ENCODE results near the gene TMEM147. TPM values are rescaled to one million over a fixed set of nuclear protein-coding genes. Genes with fewer than 3 reads are reported as not detected.

TMEM147 gene
- total RNA-seq, 2 experiments from 2014 or later = 37.2 to 38.2 TPM

- no peak within 1 kb of the TSS for H3K27ac Mint-ChIP-seq
- peaks cover 26% of the 10 kb centered on the region for H3K27me3 Mint-ChIP-seq
- no peaks in the 10 kb centered on the region for H3K36me3 Mint-ChIP-seq
- H3K4me1 Mint-ChIP-seq = peaks cover 6% of the 10 kb centered on the region
- H3K9me3 Mint-ChIP-seq = no peaks in the 10 kb centered on the region
- no peak within 1 kb of the TSS for H3K4me3 Mint-ChIP-seq
- no peak for DNase-seq
- no peak for ATAC-seq (ENCODE audit: low read depth)
- POLR2A ChIA-PET = no interaction called here
Measured at GRCh38 chr19:35528218-35529038, 17.0 kb upstream of the TMEM147 start, which contains the start of gene SBSN. Gene SBSN, minus strand, starts transcription at chr19:35528311. Its CDS starts 30 bp downstream, at chr19:35528281.

- H3K4me1 Mint-ChIP-seq = peaks cover 10% of the 10 kb centered on the region
- no peak overlapping the region for H3K4me3 Mint-ChIP-seq
- POLR2A ChIA-PET = no interaction called here
- H3K27me3 Mint-ChIP-seq = peaks cover 27% of the 10 kb centered on the region
- ATAC-seq (ENCODE audit: low read depth) (no peak), DNase-seq (no peak)
- no peaks in the 10 kb centered on the region for H3K9me3 Mint-ChIP-seq
- no peak overlapping the region for H3K27ac Mint-ChIP-seq
- no peaks in the 10 kb centered on the region for H3K36me3 Mint-ChIP-seq
Measured at GRCh38 chr19:35529241-35530218, 15.9 kb upstream of the TMEM147 start.

- peaks cover 8% of the 10 kb centered on the region for H3K4me1 Mint-ChIP-seq
- H3K36me3 Mint-ChIP-seq = no peaks in the 10 kb centered on the region
- H3K27me3 Mint-ChIP-seq = peaks cover 27% of the 10 kb centered on the region
- no peak overlapping the region for H3K27ac Mint-ChIP-seq
- DNase-seq = no peak
- ATAC-seq (ENCODE audit: low read depth) = no peak
- no peak overlapping the region for H3K4me3 Mint-ChIP-seq
- POLR2A ChIA-PET = interaction anchor here (0.6 kb wide), 1 partner anchor 92 kb away, joined by 3 read pairs; no protein-coding TSS in a partner anchor
- no peaks in the 10 kb centered on the region for H3K9me3 Mint-ChIP-seq
Measured at GRCh38 chr19:35531291-35531690, 14.1 kb upstream of the TMEM147 start.

GRCh38 chr19:35533201-35533821, 12.1 kb upstream of the TMEM147 start, which contains the start of gene GAPDHS:
Gene GAPDHS, plus strand, starts transcription at chr19:35533456. Its CDS starts 72 bp downstream, at chr19:35533528.
- POLR2A ChIA-PET = interaction anchor here (0.5 to 1.4 kb wide), 4 partner anchors 25 to 110 kb away, joined by 3 to 5 read pairs (median 4); partner anchors contain the start of gene HAUS5
- Mint-ChIP-seq H3K4me1 (peaks cover 17% of the 10 kb centered on the region), H3K9me3 (no peaks in the 10 kb centered on the region), H3K36me3 (no peaks in the 10 kb centered on the region), H3K27me3 (peaks cover 27% of the 10 kb centered on the region), H3K27ac (peak within 1 kb of the TSS; percentile 83), H3K4me3 (peak within 1 kb of the TSS; percentile 79)
- DNase-seq (no peak), ATAC-seq (ENCODE audit: low read depth) (no peak)

GRCh38 chr19:35533822-35534392, 11.5 kb upstream of the TMEM147 start:
- DNase-seq = peak; percentile 77
- H3K36me3 Mint-ChIP-seq = no peaks in the 10 kb centered on the region
- peak; percentile 94 for ATAC-seq (ENCODE audit: low read depth)
- peaks cover 24% of the 10 kb centered on the region for H3K27me3 Mint-ChIP-seq
- peaks cover 17% of the 10 kb centered on the region for H3K4me1 Mint-ChIP-seq
- POLR2A ChIA-PET = interaction anchor here (0.5 to 1.4 kb wide), 4 partner anchors 24 to 110 kb away, joined by 3 to 5 read pairs (median 4); partner anchors contain the start of gene HAUS5
- H3K4me3 Mint-ChIP-seq = peak overlapping the region; percentile 79
- H3K9me3 Mint-ChIP-seq = no peaks in the 10 kb centered on the region
- H3K27ac Mint-ChIP-seq = peak overlapping the region; percentile 83

- Mint-ChIP-seq H3K4me1 (peaks cover 16% of the 10 kb centered on the region), H3K27ac (peak overlapping the region; percentile 38), H3K27me3 (peaks cover 16% of the 10 kb centered on the region), H3K9me3 (no peaks in the 10 kb centered on the region), H3K36me3 (no peaks in the 10 kb centered on the region), H3K4me3 (no peak overlapping the region)
- POLR2A ChIA-PET = interaction anchor here (1.4 kb wide), 1 partner anchor 78 kb away, joined by 4 read pairs; the partner anchor contains the start of gene HAUS5
- ATAC-seq (ENCODE audit: low read depth) (no peak), DNase-seq (no peak)
Measured at GRCh38 chr19:35534803-35535480, 10.5 kb upstream of the TMEM147 start.

- DNase-seq (no peak), ATAC-seq (ENCODE audit: low read depth) (no peak)
- Mint-ChIP-seq H3K27me3 (no peaks in the 10 kb centered on the region), H3K4me3 (no peak overlapping the region), H3K4me1 (peaks cover 14% of the 10 kb centered on the region), H3K27ac (no peak overlapping the region), H3K36me3 (no peaks in the 10 kb centered on the region), H3K9me3 (no peaks in the 10 kb centered on the region)
- POLR2A ChIA-PET = no interaction called here
Measured at GRCh38 chr19:35539314-35539713, 6.1 kb upstream of the TMEM147 start.

GRCh38 chr19:35539850-35540249, 5.6 kb upstream of the TMEM147 start:
- no peak overlapping the region for H3K4me3 Mint-ChIP-seq
- DNase-seq (no peak), ATAC-seq (ENCODE audit: low read depth) (no peak)
- H3K27me3 Mint-ChIP-seq = no peaks in the 10 kb centered on the region
- POLR2A ChIA-PET = no interaction called here
- H3K4me1 Mint-ChIP-seq = peaks cover 19% of the 10 kb centered on the region
- H3K27ac Mint-ChIP-seq = no peak overlapping the region
- no peaks in the 10 kb centered on the region for H3K9me3 Mint-ChIP-seq
- H3K36me3 Mint-ChIP-seq = no peaks in the 10 kb centered on the region

- no peak for ATAC-seq (ENCODE audit: low read depth)
- Mint-ChIP-seq H3K4me1 (peaks cover 20% of the 10 kb centered on the region), H3K27me3 (no peaks in the 10 kb centered on the region), H3K9me3 (no peaks in the 10 kb centered on the region), H3K36me3 (no peaks in the 10 kb centered on the region), H3K4me3 (no peak overlapping the region), H3K27ac (no peak overlapping the region)
- POLR2A ChIA-PET = no interaction called here
- no peak for DNase-seq
Measured at GRCh38 chr19:35540356-35540927, 5.0 kb upstream of the TMEM147 start.

- no peaks in the 10 kb centered on the region for H3K36me3 Mint-ChIP-seq
- DNase-seq (no peak), ATAC-seq (ENCODE audit: low read depth) (no peak)
- no peaks in the 10 kb centered on the region for H3K27me3 Mint-ChIP-seq
- H3K4me3 Mint-ChIP-seq = no peak overlapping the region
- no peaks in the 10 kb centered on the region for H3K9me3 Mint-ChIP-seq
- peaks cover 19% of the 10 kb centered on the region for H3K4me1 Mint-ChIP-seq
- POLR2A ChIA-PET = no interaction called here
- H3K27ac Mint-ChIP-seq = no peak overlapping the region
Measured at GRCh38 chr19:35542209-35542608, 3.2 kb upstream of the TMEM147 start.

- POLR2A ChIA-PET = interaction anchor here (1.0 kb wide), 1 partner anchor 105 kb away, joined by 3 read pairs; the partner anchor contains the start of gene COX6B1
- Mint-ChIP-seq H3K4me1 (peaks cover 18% of the 10 kb centered on the region), H3K4me3 (no peak overlapping the region), H3K36me3 (no peaks in the 10 kb centered on the region), H3K27ac (no peak overlapping the region), H3K9me3 (no peaks in the 10 kb centered on the region), H3K27me3 (no peaks in the 10 kb centered on the region)
- DNase-seq (no peak), ATAC-seq (ENCODE audit: low read depth) (no peak)
Measured at GRCh38 chr19:35543280-35544109, 1.9 kb upstream of the TMEM147 start.
